Mesenchymal stem cell (in vitro differentiated cells and primary cell): ENCODE measurements around the gene SMYD5.

Experiments used
- DNase-seq: peaks from one replicate; pipeline ENCODE4 v3.0.0-alpha.2; 2013
- H2AFZ ChIP-seq: one replicate; pipeline ENCODE4 v1.6.1; 2013; ENCODE audit warnings: low read depth, mild to moderate bottlenecking, control low read depth, inconsistent platforms, low read length, moderate library complexity
- H2AK5ac ChIP-seq: 2 replicates; pipeline ENCODE4 v1.6.1; 2013; ENCODE audit warnings: low read length, moderate library complexity, mild to moderate bottlenecking, inconsistent platforms; ENCODE audit not compliant: severe bottlenecking
- H2BK120ac ChIP-seq: one replicate; pipeline ENCODE4 v1.6.1; 2013; ENCODE audit warnings: low read depth, mild to moderate bottlenecking, inconsistent platforms, low read length, moderate library complexity
- H2BK12ac ChIP-seq, 2 experiments: one replicate each; pipeline ENCODE4 v1.6.1; 2013; ENCODE audit warnings: inconsistent platforms in 2 of 2, low read length in 2 of 2, mild to moderate bottlenecking in 2 of 2, moderate library complexity in 2 of 2, control low read depth in 1 of 2
- H2BK15ac ChIP-seq: one replicate; pipeline ENCODE4 v1.6.1; 2013; ENCODE audit warnings: mild to moderate bottlenecking, low read depth, inconsistent platforms; ENCODE audit not compliant: poor library complexity, severe bottlenecking
- H2BK5ac ChIP-seq: 2 replicates; pipeline ENCODE4 v1.6.1; 2013; ENCODE audit warnings: low read depth, mild to moderate bottlenecking, low read length, control low read depth, inconsistent platforms; ENCODE audit not compliant: poor library complexity, severe bottlenecking
- H3K14ac ChIP-seq, 2 experiments: one replicate each; pipeline ENCODE4 v1.6.1; 2013; ENCODE audit warnings: inconsistent platforms in 2 of 2, low read length in 2 of 2, control low read depth in 1 of 2, mild to moderate bottlenecking in 1 of 2, moderate library complexity in 1 of 2
- H3K18ac ChIP-seq, 2 experiments: one replicate each; pipeline ENCODE4 v1.6.1; 2013; ENCODE audit warnings: inconsistent platforms in 2 of 2, low read length in 2 of 2, control low read depth in 1 of 2, low read depth in 1 of 2, mild to moderate bottlenecking in 1 of 2
- H3K23ac ChIP-seq, 2 experiments: one replicate each; pipeline ENCODE4 v1.6.1; 2013; ENCODE audit warnings: inconsistent platforms in 2 of 2, low read length in 2 of 2, mild to moderate bottlenecking in 2 of 2, moderate library complexity in 2 of 2, control low read depth in 1 of 2
- H3K27ac ChIP-seq: 2 replicates; pipeline ENCODE4 v1.5.1; 2013; ENCODE audit warnings: mild to moderate bottlenecking, moderate library complexity, low read length, control low read depth, inconsistent platforms; ENCODE audit not compliant: poor library complexity, severe bottlenecking
- H3K27me3 ChIP-seq, 2 experiments: 2 replicates each; pipeline versions ENCODE4 v1.6.1 to v1.7.0; 2013; ENCODE audit warnings: low read length in 2 of 2, mild to moderate bottlenecking in 2 of 2, moderate library complexity in 2 of 2, control low read depth in 1 of 2, inconsistent platforms in 1 of 2; ENCODE audit not compliant: control insufficient read depth in 1 of 2, insufficient read depth in 1 of 2
- H3K36me3 ChIP-seq, 2 experiments: 2 replicates each; pipeline versions ENCODE4 v1.6.1 to v1.7.0; 2013; ENCODE audit warnings: low read length in 2 of 2, control low read depth in 1 of 2, inconsistent platforms in 1 of 2, low read depth in 1 of 2, mild to moderate bottlenecking in 1 of 2; ENCODE audit not compliant: insufficient read depth in 2 of 2, control insufficient read depth in 1 of 2
- H3K4ac ChIP-seq, 2 experiments: one replicate each; pipeline ENCODE4 v1.6.1; 2013; ENCODE audit warnings: inconsistent platforms in 2 of 2, low read length in 2 of 2, mild to moderate bottlenecking in 2 of 2, moderate library complexity in 2 of 2, control low read depth in 1 of 2, low read depth in 1 of 2
- H3K4me1 ChIP-seq: 2 replicates; pipeline ENCODE4 v1.6.1; 2013; ENCODE audit warnings: low read depth, low read length, control low read depth; ENCODE audit not compliant: control insufficient read depth, insufficient read depth
- H3K4me2 ChIP-seq: 2 replicates; pipeline ENCODE4 v1.6.1; 2013; ENCODE audit warnings: low read length, mild to moderate bottlenecking, inconsistent platforms; ENCODE audit not compliant: poor library complexity, severe bottlenecking
- H3K4me3 ChIP-seq, 2 experiments: 2 replicates each; pipeline versions ENCODE4 v1.5.1 to v1.7.0; 2013; ENCODE audit warnings: low read length in 2 of 2, mild to moderate bottlenecking in 2 of 2, control low read depth in 1 of 2, low read depth in 1 of 2; ENCODE audit not compliant: insufficient read depth in 1 of 2
- H3K79me1 ChIP-seq: replicated peaks from 2 replicates; pipeline ENCODE4 v1.6.1; 2013; ENCODE audit warnings: mild to moderate bottlenecking, control low read depth, low read length, inconsistent platforms; ENCODE audit not compliant: poor library complexity, severe bottlenecking
- H3K9ac ChIP-seq: 2 replicates; pipeline ENCODE4 v1.7.0; 2013; ENCODE audit warnings: mild to moderate bottlenecking, low read length, moderate library complexity
- H3K9me3 ChIP-seq: 2 replicates; pipeline ENCODE4 v1.7.0; 2013; ENCODE audit warnings: mild to moderate bottlenecking, low read length; ENCODE audit not compliant: control insufficient read depth
- H4K8ac ChIP-seq: one replicate; pipeline ENCODE4 v1.6.1; 2013; ENCODE audit warnings: inconsistent platforms, mild to moderate bottlenecking, low read length, moderate library complexity
- H4K91ac ChIP-seq: one replicate; pipeline ENCODE4 v1.6.1; 2013; ENCODE audit warnings: mild to moderate bottlenecking, low read length, inconsistent platforms
- WGBS: methylation state at CpG from one replicate; pipeline ENCODE4 v1.1.7; 2013; ENCODE audit warnings: mixed read lengths; 5-methylcytosine and 5-hydroxymethylcytosine counted together

The SMYD5 gene

GRCh38 chr2:73267008-73267407 lies 53.0 kb downstream of the SMYD5 start:
- H2AK5ac ChIP-seq: no peak overlapping the region
- H3K27ac ChIP-seq: no peak overlapping the region
- no peak overlapping the region for H4K8ac ChIP-seq
- peaks cover 19% of the 10 kb centered on the region for H3K4me1 ChIP-seq
- H3K14ac ChIP-seq: no peak overlapping the region
- DNase-seq: no peak
- H2BK120ac ChIP-seq: no peak overlapping the region
- H3K4me2 ChIP-seq: no peak overlapping the region
- no peak overlapping the region for H4K91ac ChIP-seq
- H3K4me3 ChIP-seq: no peak overlapping the region
- no peak overlapping the region for H2BK12ac ChIP-seq
- peaks cover 0 to 17% of the 10 kb centered on the region in 2 experiments for H3K36me3 ChIP-seq
- no peak overlapping the region for H2BK5ac ChIP-seq
- H3K18ac ChIP-seq: no peak overlapping the region
- H3K79me1 ChIP-seq: no peaks in the 10 kb centered on the region
- 97% methylated on average over 4 of the region's 4 CpGs for WGBS
- peaks cover 45 to 49% of the 10 kb centered on the region in 2 experiments for H3K27me3 ChIP-seq
- H2BK15ac ChIP-seq: no peak overlapping the region
- no peak overlapping the region for H3K9ac ChIP-seq
- H3K4ac ChIP-seq: no peak overlapping the region
- no peak overlapping the region for H3K23ac ChIP-seq
- H3K9me3 ChIP-seq: no peaks in the 10 kb centered on the region
- H2AFZ ChIP-seq: no peak overlapping the region

DNA sequence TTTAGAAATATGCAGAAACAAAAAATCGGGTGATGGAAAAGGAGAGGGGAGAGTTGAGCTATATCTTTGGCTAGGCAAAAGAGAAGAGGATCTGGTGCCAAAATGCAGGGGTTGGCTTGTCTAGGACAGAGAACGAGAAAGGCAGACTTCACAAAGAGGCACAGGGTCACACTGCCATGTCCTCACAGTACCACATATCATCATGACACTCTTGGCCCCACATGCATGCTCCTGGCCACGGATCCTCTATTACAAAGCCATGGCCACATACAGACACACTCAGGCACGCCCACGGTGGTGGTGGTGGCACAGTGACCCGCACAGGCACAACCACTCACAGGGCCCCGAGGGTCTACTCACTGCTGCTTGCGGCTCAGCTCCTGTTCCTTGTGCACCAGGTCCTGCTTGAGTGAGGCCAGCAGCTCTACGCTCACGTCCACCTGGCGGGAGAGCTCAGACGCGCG lies 54.4 kb downstream of the SMYD5 start:
- Histone ChIP-seq H3K9me3 (no peaks in the 10 kb centered on the region), H3K4me1 (peaks cover 19% of the 10 kb centered on the region), H2BK5ac (no peak overlapping the region), H3K18ac (no peak overlapping the region), H2BK15ac (no peak overlapping the region), H2AK5ac (no peak overlapping the region), H3K27ac (no peak overlapping the region), H2AFZ (no peak overlapping the region), H3K9ac (no peak overlapping the region), H3K4me3 (peak overlapping the region in 1 of 2 experiments; percentile 37), H3K79me1 (no peaks in the 10 kb centered on the region), H3K36me3 (peaks cover 0 to 16% of the 10 kb centered on the region in 2 experiments), H3K4me2 (peak overlapping the region; percentile 62), H3K4ac (no peak overlapping the region), H4K91ac (no peak overlapping the region), H2BK120ac (no peak overlapping the region), H4K8ac (no peak overlapping the region), H3K14ac (no peak overlapping the region), H3K23ac (no peak overlapping the region), H3K27me3 (peaks cover 49 to 60% of the 10 kb centered on the region in 2 experiments), H2BK12ac (no peak overlapping the region)
- 41% methylated on average over 14 of the region's 14 CpGs for WGBS
- no peak for DNase-seq

- H4K8ac ChIP-seq: no peak overlapping the region
- H2BK120ac ChIP-seq: no peak overlapping the region
- no peak overlapping the region for H3K23ac ChIP-seq
- DNase-seq: no peak
- no peak overlapping the region for H2BK12ac ChIP-seq
- no peak overlapping the region for H2AFZ ChIP-seq
- no peak overlapping the region for H3K4ac ChIP-seq
- H3K4me2 ChIP-seq: peak overlapping the region; percentile 62
- no peak overlapping the region for H2AK5ac ChIP-seq
- H3K4me3 ChIP-seq: peak overlapping the region; percentile 35 to 37
- no peak overlapping the region for H3K9ac ChIP-seq
- H3K9me3 ChIP-seq: no peaks in the 10 kb centered on the region
- peaks cover 19% of the 10 kb centered on the region for H3K4me1 ChIP-seq
- H3K79me1 ChIP-seq: no peaks in the 10 kb centered on the region
- H3K14ac ChIP-seq: no peak overlapping the region
- no peak overlapping the region for H4K91ac ChIP-seq
- H3K36me3 ChIP-seq: peaks cover 0 to 9% of the 10 kb centered on the region in 2 experiments
- WGBS: 2% methylated on average over 60 of the region's 113 CpGs
- H3K18ac ChIP-seq: no peak overlapping the region
- no peak overlapping the region for H2BK5ac ChIP-seq
- no peak overlapping the region for H3K27ac ChIP-seq
- no peak overlapping the region for H2BK15ac ChIP-seq
- peaks cover 49 to 60% of the 10 kb centered on the region in 2 experiments for H3K27me3 ChIP-seq
Measured at GRCh38 chr2:73268830-73269685, 55.0 kb downstream of the SMYD5 start.

- Histone ChIP-seq H3K27ac (no peak overlapping the region), H3K79me1 (no peaks in the 10 kb centered on the region), H3K4me1 (peaks cover 19% of the 10 kb centered on the region), H3K4me2 (peak overlapping the region; percentile 62), H3K4ac (no peak overlapping the region), H3K4me3 (no peak overlapping the region), H3K36me3 (peaks cover 0 to 7% of the 10 kb centered on the region in 2 experiments), H3K9ac (no peak overlapping the region), H3K9me3 (no peaks in the 10 kb centered on the region), H2BK5ac (no peak overlapping the region), H3K27me3 (peaks cover 49 to 60% of the 10 kb centered on the region in 2 experiments), H4K91ac (no peak overlapping the region), H3K23ac (no peak overlapping the region), H3K18ac (no peak overlapping the region), H4K8ac (no peak overlapping the region), H2BK15ac (no peak overlapping the region), H3K14ac (no peak overlapping the region), H2AFZ (no peak overlapping the region), H2BK12ac (no peak overlapping the region), H2BK120ac (no peak overlapping the region), H2AK5ac (no peak overlapping the region)
- no peak for DNase-seq
- WGBS: 24% methylated on average over 20 of the region's 22 CpGs
Measured at GRCh38 chr2:73269686-73270465, 55.8 kb downstream of the SMYD5 start.
